Measurements from ENCODE around the gene MECP2.

MECP2 gene

GRCh38 chrX:154083126-154083517 is 14.4 kb downstream of the MECP2 start:
- Histone ChIP-seq H3K4me3 (IDR thresholded peaks at IDR 0.05; ENCODE audit: insufficient read depth, low read depth, low read length) (no peak overlapping the region), H3K4me2 (no peak overlapping the region), H3K27me3 (ENCODE audit: insufficient read depth, low read depth) (no peaks in the 10 kb centered on the region), H4K20me1 (ENCODE audit: insufficient read depth) (no peaks in the 10 kb centered on the region), H2AFZ (ENCODE audit: low read depth) (no peak overlapping the region), H3K36me3 (ENCODE audit: insufficient read depth) (no peaks in the 10 kb centered on the region), H3K4me1 (ENCODE audit: low read depth, poor library complexity, severe bottlenecking) (no peaks in the 10 kb centered on the region), H3K9ac (no peak overlapping the region), H3K79me2 (ENCODE audit: insufficient read depth, low read depth) (peaks cover 41% of the 10 kb centered on the region; the same call in 1 of the 2 replicates), H3K27ac (no peak overlapping the region)
- TF ChIP-seq, protein P1, sequence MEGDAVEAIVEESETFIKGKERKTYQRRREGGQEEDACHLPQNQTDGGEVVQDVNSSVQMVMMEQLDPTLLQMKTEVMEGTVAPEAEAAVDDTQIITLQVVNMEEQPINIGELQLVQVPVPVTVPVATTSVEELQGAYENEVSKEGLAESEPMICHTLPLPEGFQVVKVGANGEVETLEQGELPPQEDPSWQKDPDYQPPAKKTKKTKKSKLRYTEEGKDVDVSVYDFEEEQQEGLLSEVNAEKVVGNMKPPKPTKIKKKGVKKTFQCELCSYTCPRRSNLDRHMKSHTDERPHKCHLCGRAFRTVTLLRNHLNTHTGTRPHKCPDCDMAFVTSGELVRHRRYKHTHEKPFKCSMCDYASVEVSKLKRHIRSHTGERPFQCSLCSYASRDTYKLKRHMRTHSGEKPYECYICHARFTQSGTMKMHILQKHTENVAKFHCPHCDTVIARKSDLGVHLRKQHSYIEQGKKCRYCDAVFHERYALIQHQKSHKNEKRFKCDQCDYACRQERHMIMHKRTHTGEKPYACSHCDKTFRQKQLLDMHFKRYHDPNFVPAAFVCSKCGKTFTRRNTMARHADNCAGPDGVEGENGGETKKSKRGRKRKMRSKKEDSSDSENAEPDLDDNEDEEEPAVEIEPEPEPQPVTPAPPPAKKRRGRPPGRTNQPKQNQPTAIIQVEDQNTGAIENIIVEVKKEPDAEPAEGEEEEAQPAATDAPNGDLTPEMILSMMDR (conservative IDR thresholded peaks at IDR 0.05; ENCODE audit: low read depth, low read length) = no peak

DNA sequence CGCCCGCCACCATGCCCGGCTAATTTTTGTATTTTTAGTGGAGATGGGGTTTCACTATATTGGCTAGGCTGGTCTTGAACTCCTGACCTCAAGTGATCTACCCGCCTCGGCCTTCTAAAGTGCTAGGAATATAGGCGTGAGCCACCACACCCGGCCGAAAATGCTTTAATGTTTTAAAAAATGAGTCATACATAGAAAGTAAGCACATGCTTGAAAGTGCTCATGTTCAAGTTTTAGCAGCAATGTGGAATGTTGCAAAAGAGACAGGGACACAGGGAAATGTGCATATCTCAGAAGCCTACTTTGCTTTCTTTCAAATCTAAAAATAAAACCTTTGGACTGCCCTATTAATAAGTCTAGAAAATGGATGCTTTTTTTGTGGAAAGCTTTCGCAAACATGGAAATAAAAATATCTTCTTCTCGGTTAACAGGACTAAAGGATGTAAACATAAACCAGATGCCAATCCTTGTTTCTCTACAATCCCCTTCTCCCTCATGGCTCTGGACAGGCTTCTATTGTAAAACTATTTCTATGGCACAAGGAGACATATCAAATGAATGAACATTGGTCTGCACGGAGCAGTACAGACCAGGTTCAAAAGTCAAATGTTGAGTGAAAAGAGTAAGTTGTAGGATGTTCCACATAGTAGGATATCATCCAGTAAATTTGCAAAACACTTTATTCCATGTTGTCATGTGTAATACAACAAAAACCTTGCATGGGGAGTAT is 15.0 kb downstream of the MECP2 start:
- Histone ChIP-seq H3K4me3 (IDR thresholded peaks at IDR 0.05; ENCODE audit: insufficient read depth, low read depth, low read length) (no peak overlapping the region), H4K20me1 (ENCODE audit: insufficient read depth) (no peaks in the 10 kb centered on the region), H3K27me3 (ENCODE audit: insufficient read depth, low read depth) (no peaks in the 10 kb centered on the region), H2AFZ (ENCODE audit: low read depth) (no peak overlapping the region), H3K4me1 (ENCODE audit: low read depth, poor library complexity, severe bottlenecking) (no peaks in the 10 kb centered on the region), H3K4me2 (no peak overlapping the region), H3K79me2 (ENCODE audit: insufficient read depth, low read depth) (peaks cover 35% of the 10 kb centered on the region; the same call in 1 of the 2 replicates), H3K9ac (no peak overlapping the region), H3K36me3 (ENCODE audit: insufficient read depth) (no peaks in the 10 kb centered on the region), H3K27ac (no peak overlapping the region)
- TF ChIP-seq, protein P1 (conservative IDR thresholded peaks at IDR 0.05; ENCODE audit: low read depth, low read length) = no peak

GRCh38 chrX:154077101-154077500 is 20.4 kb downstream of the MECP2 start:
- Histone ChIP-seq H3K4me3 (IDR thresholded peaks at IDR 0.05; ENCODE audit: insufficient read depth, low read depth, low read length) (no peak overlapping the region), H3K27ac (no peak overlapping the region), H3K9ac (no peak overlapping the region), H2AFZ (ENCODE audit: low read depth) (no peak overlapping the region), H3K79me2 (ENCODE audit: insufficient read depth, low read depth) (peaks cover 31% of the 10 kb centered on the region; the same call in 1 of the 2 replicates), H3K36me3 (ENCODE audit: insufficient read depth) (no peaks in the 10 kb centered on the region), H3K27me3 (ENCODE audit: insufficient read depth, low read depth) (no peaks in the 10 kb centered on the region), H3K4me2 (no peak overlapping the region), H3K4me1 (ENCODE audit: low read depth, poor library complexity, severe bottlenecking) (no peaks in the 10 kb centered on the region), H4K20me1 (ENCODE audit: insufficient read depth) (no peaks in the 10 kb centered on the region)
- TF ChIP-seq, protein P1 (conservative IDR thresholded peaks at IDR 0.05; ENCODE audit: low read depth, low read length) = no peak

GRCh38 chrX:154074199-154074598 is 23.3 kb downstream of the MECP2 start:
- no peak overlapping the region for H3K4me3 ChIP-seq (IDR thresholded peaks at IDR 0.05; ENCODE audit: insufficient read depth, low read depth, low read length)
- no peaks in the 10 kb centered on the region for H3K27me3 ChIP-seq (ENCODE audit: insufficient read depth, low read depth)
- H3K4me2 ChIP-seq = no peak overlapping the region
- H3K36me3 ChIP-seq (ENCODE audit: insufficient read depth) = no peaks in the 10 kb centered on the region
- H3K4me1 ChIP-seq (ENCODE audit: low read depth, poor library complexity, severe bottlenecking) = peaks cover 2% of the 10 kb centered on the region
- no peak overlapping the region for H2AFZ ChIP-seq (ENCODE audit: low read depth)
- H3K27ac ChIP-seq = no peak overlapping the region
- peaks cover 29% of the 10 kb centered on the region; the same call in 1 of the 2 replicates for H3K79me2 ChIP-seq (ENCODE audit: insufficient read depth, low read depth)
- no peaks in the 10 kb centered on the region for H4K20me1 ChIP-seq (ENCODE audit: insufficient read depth)
- no peak overlapping the region for H3K9ac ChIP-seq
- TF ChIP-seq, protein P1 (conservative IDR thresholded peaks at IDR 0.05; ENCODE audit: low read depth, low read length) = no peak
